Upper lobe of left lung (tissue), 4 donors: ENCODE results near the gene SP8.

ENCODE experiments used
- EP300 ChIP-seq, 4 donors: sonication (generic); formaldehyde crosslinking; IDR thresholded peaks; one replicate each; pipeline ENCODE4 v1.5.1; 2017; ENCODE audit warnings: antibody characterized with exemption in 4 of 4, control low read depth in 2 of 4
- POLR2A ChIP-seq, 4 donors: fragments of 450-650 bp; IDR thresholded peaks; one replicate each; pipeline ENCODE4 v1.5.1; 2016 to 2017; ENCODE audit warnings: antibody characterized with exemption in 4 of 4, mild to moderate bottlenecking in 2 of 4
- POLR2AphosphoS5 ChIP-seq, 2 donors: sonication (generic); formaldehyde crosslinking; IDR thresholded peaks; one replicate each; pipeline ENCODE4 v1.5.1; 2017; ENCODE audit warnings: antibody characterized with exemption in 2 of 2
- TF ChIP-seq, protein P1 (sequence below), 6 experiments: fragments of 450-650 bp in 4 of 6; fragments of 200-600 bp in 2 of 6; sonication (generic) in 2 of 6; IDR thresholded peaks; one replicate each; pipeline ENCODE4 v1.5.1; 2016 to 2019; ENCODE audit warnings: antibody characterized with exemption in 6 of 6

DNA sequence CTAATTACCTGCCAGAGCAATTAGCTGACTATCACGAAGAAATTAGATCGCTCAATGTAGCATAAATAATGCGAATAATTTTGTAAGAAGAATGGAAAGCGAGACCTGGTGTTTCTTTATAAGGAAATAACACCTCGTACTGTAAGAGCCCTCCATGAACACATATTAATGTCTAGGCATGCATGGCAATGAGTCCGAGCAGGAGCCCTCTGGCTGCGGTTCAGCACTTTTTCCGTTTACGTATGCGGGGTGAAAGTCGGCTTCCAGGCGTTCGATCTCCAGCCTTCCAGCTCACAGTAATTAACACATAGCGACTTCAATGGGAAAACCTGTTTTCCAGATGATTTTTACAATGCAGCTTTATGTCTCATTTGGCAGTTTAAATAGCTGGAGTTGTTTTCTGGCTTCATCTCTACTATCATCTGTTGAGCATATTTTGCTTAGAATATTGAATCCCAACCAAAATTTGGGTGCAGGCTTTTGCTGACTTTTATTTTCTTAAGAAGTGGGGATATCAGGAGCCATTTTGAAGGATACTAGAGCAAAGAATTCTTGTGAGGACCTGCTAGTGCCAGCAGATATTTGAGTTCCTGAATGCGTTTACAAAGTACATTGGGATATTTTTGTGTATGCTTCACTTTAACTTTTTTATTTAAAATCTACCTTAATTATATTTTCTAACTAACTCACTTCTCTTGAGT, 7.2 kb upstream of the SP8 start:
- TF ChIP-seq EP300 (IDR thresholded peaks at IDR 0.05) (no peak), POLR2AphosphoS5 (IDR thresholded peaks at IDR 0.05) (no peak), POLR2A (IDR thresholded peaks at IDR 0.05) (no peak)
- TF ChIP-seq, protein P1, sequence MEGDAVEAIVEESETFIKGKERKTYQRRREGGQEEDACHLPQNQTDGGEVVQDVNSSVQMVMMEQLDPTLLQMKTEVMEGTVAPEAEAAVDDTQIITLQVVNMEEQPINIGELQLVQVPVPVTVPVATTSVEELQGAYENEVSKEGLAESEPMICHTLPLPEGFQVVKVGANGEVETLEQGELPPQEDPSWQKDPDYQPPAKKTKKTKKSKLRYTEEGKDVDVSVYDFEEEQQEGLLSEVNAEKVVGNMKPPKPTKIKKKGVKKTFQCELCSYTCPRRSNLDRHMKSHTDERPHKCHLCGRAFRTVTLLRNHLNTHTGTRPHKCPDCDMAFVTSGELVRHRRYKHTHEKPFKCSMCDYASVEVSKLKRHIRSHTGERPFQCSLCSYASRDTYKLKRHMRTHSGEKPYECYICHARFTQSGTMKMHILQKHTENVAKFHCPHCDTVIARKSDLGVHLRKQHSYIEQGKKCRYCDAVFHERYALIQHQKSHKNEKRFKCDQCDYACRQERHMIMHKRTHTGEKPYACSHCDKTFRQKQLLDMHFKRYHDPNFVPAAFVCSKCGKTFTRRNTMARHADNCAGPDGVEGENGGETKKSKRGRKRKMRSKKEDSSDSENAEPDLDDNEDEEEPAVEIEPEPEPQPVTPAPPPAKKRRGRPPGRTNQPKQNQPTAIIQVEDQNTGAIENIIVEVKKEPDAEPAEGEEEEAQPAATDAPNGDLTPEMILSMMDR (IDR thresholded peaks at IDR 0.05) = no peak
